A549 (cell line): ENCODE measurements around the gene CCDC167. TPM values are rescaled to one million over a fixed set of nuclear protein-coding genes. Genes with fewer than 3 reads are reported as not detected.

Source experiments
- ATAC-seq, 2 experiments: fragments of 200-7000 bp in 1 of 2; fragments of >200 bp in 1 of 2; cut with Nextera tagmentation in 1 of 2; cut with Tn5 transposase in 1 of 2; 3 replicates each; pipeline versions ENCODE4 v1.8.0 to v1.9.1; 2018 to 2020; ENCODE audit warnings: mild to moderate bottlenecking in 1 of 2, moderate library complexity in 1 of 2
- CTCF ChIA-PET: fragments of 300-600 bp; sonication (Branson Sonifier 250); formaldehyde crosslinking; extraction: SDS; loops from one replicate; lab custom pipeline; 2021; ENCODE audit warnings: antibody characterized with exemption, inconsistent platforms; lab: Yijun Ruan, JAX
- POLR2A ChIA-PET: fragments of 350-600 bp; formaldehyde crosslinking; extraction: SDS; loops from one replicate; lab custom pipeline; 2021; ENCODE audit warnings: antibody characterized with exemption, inconsistent platforms; lab: Yijun Ruan, JAX
- DNase-seq, 2 experiments: peaks; one replicate each; pipeline versions ENCODE4 v3.0.0 to v3.0.0-alpha.2; 2011 to 2016; ENCODE audit warnings: low read depth in 1 of 2, low spot score in 1 of 2
- FAIRE-seq: peaks from 2 replicates; lab custom pipeline; 2011; peaks lifted over from hg19 to GRCh38; lab: Jason Lieb, UNC
- H3K27ac ChIP-seq, 2 experiments: fragments of >200 bp; sonication (Bioruptor Twin); formaldehyde crosslinking; 3 replicates each; pipeline ENCODE4 v1.5.1; 2016 to 2017
- H3K4me1 ChIP-seq: fragments of >200 bp; sonication (Bioruptor Twin); formaldehyde crosslinking; 3 replicates; pipeline ENCODE4 v1.6.1; 2016
- H3K4me2 ChIP-seq: fragments of >200 bp; sonication (Bioruptor Twin); formaldehyde crosslinking; 3 replicates; pipeline ENCODE4 v1.6.1; 2016
- H3K4me3 ChIP-seq: fragments of >200 bp; sonication (Bioruptor Twin); formaldehyde crosslinking; 3 replicates; pipeline ENCODE4 v1.5.1; 2016
- H3K9me3 ChIP-seq: fragments of >200 bp; sonication (Bioruptor Twin); formaldehyde crosslinking; 3 replicates; pipeline ENCODE4 v1.6.1; 2016
- CBX2 ChIP-seq: fragments of 200-600 bp; sonication (generic); IDR thresholded peaks from 2 replicates; pipeline ENCODE4 v1.6.1; 2016; ENCODE audit warnings: low read depth, mild to moderate bottlenecking, borderline replicate concordance
- CEBPB ChIP-seq, 2 experiments: fragments of >200 bp in 1 of 2; sonication (Bioruptor Twin) in 1 of 2; formaldehyde crosslinking in 1 of 2; IDR thresholded peaks; 2 replicates each; pipeline ENCODE4 v1.6.1; 2012 to 2016
- CTCF ChIP-seq: fragments of >200 bp; sonication (Bioruptor Twin); formaldehyde crosslinking; IDR thresholded peaks from 3 replicates; pipeline ENCODE4 v1.5.1; 2016
- E2F6 ChIP-seq: IDR thresholded peaks from 2 replicates; pipeline ENCODE4 v1.6.1; 2012; ENCODE audit warnings: low read depth, borderline replicate concordance
- EHMT2 ChIP-seq: fragments of 200-600 bp; sonication (generic); IDR thresholded peaks from 2 replicates; pipeline ENCODE4 v1.6.1; 2016; ENCODE audit warnings: antibody characterized with exemption, low read depth, mild to moderate bottlenecking, moderate library complexity
- HEYL ChIP-seq: fragments of 250-450 bp; sonication (Bioruptor Pico); IDR thresholded peaks from 2 replicates; pipeline ENCODE4 v1.8.0; 2021; ENCODE audit warnings: mild to moderate bottlenecking, moderate library complexity
- HOXB5 ChIP-seq: fragments of 250-450 bp; sonication (Bioruptor Pico); IDR thresholded peaks from 2 replicates; pipeline ENCODE4 v1.5.0; 2020; ENCODE audit warnings: mild to moderate bottlenecking, moderate library complexity
- KDM1A ChIP-seq: fragments of 200-600 bp; sonication (generic); IDR thresholded peaks from 2 replicates; pipeline ENCODE4 v1.6.1; 2016; ENCODE audit warnings: low read depth, mild to moderate bottlenecking
- KDM5A ChIP-seq: fragments of 200-600 bp; sonication (generic); IDR thresholded peaks from 2 replicates; pipeline ENCODE4 v1.6.1; 2016; ENCODE audit warnings: antibody characterized with exemption, mild to moderate bottlenecking
- MAFK ChIP-seq: fragments of 450-650 bp; IDR thresholded peaks from 2 replicates; pipeline ENCODE4 v1.6.1; 2014; ENCODE audit not compliant: partially characterized antibody
- MAX ChIP-seq: IDR thresholded peaks from 2 replicates; pipeline ENCODE4 v1.6.1; 2012
- POLR2AphosphoS2 ChIP-seq: conservative IDR thresholded peaks from 2 replicates; pipeline ENCODE4 v1.6.1; 2012; ENCODE audit warnings: low read length, improper control_type of control experiment, inconsistent platforms
- RAD21 ChIP-seq, 2 experiments: fragments of >200 bp in 1 of 2; sonication (Bioruptor Twin) in 1 of 2; formaldehyde crosslinking in 1 of 2; IDR thresholded peaks in 1 of 2; conservative IDR thresholded peaks in 1 of 2; 2 replicates in 1 of 2; 3 replicates in 1 of 2; pipeline ENCODE4 v1.6.1; 2012 to 2018; ENCODE audit warnings: inconsistent platforms in 1 of 2
- REST ChIP-seq: fragments of 200-600 bp; sonication (generic); IDR thresholded peaks from 2 replicates; pipeline ENCODE4 v1.6.1; 2016; ENCODE audit warnings: antibody characterized with exemption, mild to moderate bottlenecking, moderate library complexity
- RFX5 ChIP-seq: fragments of 450-650 bp; IDR thresholded peaks from 2 replicates; pipeline ENCODE4 v1.7.1; 2014; ENCODE audit warnings: antibody characterized with exemption, mild to moderate bottlenecking, moderate library complexity
- SMC3 ChIP-seq: fragments of >200 bp; sonication (Bioruptor Twin); formaldehyde crosslinking; IDR thresholded peaks from 3 replicates; pipeline ENCODE4 v1.6.1; 2018; ENCODE audit warnings: inconsistent platforms
- SREBF2 ChIP-seq: fragments of 450-650 bp; IDR thresholded peaks from 2 replicates; pipeline ENCODE4 v1.6.1; 2014; ENCODE audit warnings: mild to moderate bottlenecking, moderate library complexity
- TP53 ChIP-seq: fragments of 250-450 bp; sonication (Bioruptor Pico); IDR thresholded peaks from 2 replicates; pipeline ENCODE4 v1.5.0; 2021; ENCODE audit warnings: mild to moderate bottlenecking, moderate library complexity
- ZFP36 ChIP-seq: fragments of 450-650 bp; IDR thresholded peaks from 2 replicates; pipeline ENCODE4 v1.6.1; 2014; ENCODE audit warnings: borderline replicate concordance; ENCODE audit not compliant: partially characterized antibody
- ZSCAN20 ChIP-seq: fragments of 250-450 bp; sonication (Bioruptor Pico); IDR thresholded peaks from 2 replicates; pipeline ENCODE4 v1.8.0; 2022; ENCODE audit warnings: mild to moderate bottlenecking, moderate library complexity
- WGBS: methylation state at CpG from one replicate; pipeline ENCODE4 v1.1.6; 2017; ENCODE audit errors: missing lambda C conversion rate; 5-methylcytosine and 5-hydroxymethylcytosine counted together
- polyA plus RNA-seq, 4 experiments: library from polyadenylated mRNA; depleted of rRNA in 3 of 4; stranded (reverse); fragments of >200 nt; fragmentation: RNase III in 1 of 4; extraction: RNeasy Plus Mini Kit Qiagen cat#74134 plus additional on column Dnase treatment in 1 of 4; gene quantifications; 2 replicates in 3 of 4; 3 replicates in 1 of 4; pipeline ENCODE4 v1.2.3, GENCODE V29; 2011 to 2017

The CCDC167 gene
- polyA plus RNA-seq, 2 of the 4 experiments (the other 2 are of a cell fraction), result 35.1 to 39.1 TPM

- no peaks in the 10 kb centered on the region for H3K9me3 ChIP-seq
- H3K4me2 ChIP-seq, result no peak overlapping the region
- TF ChIP-seq ZFP36 (no peak), MAFK (no peak), KDM1A (no peak), HEYL (CRISPR knock-in tag) (no peak), SMC3 (peak; percentile 73), EHMT2 (no peak), CEBPB (IDR thresholded peaks at IDR 0.05) (no peak), CTCF (peak; percentile 71), RAD21 (conservative IDR thresholded peaks at IDR 0.05 in 1 of 2, IDR thresholded peaks at IDR 0.05 in 1 of 2) (peak; percentile 84 to 85), E2F6 (no peak)
- 94% methylated on average over 4 of the region's 20 CpGs for whole genome bisulfite sequencing
- FAIRE-seq (no peak), ATAC-seq (peak; percentile 88 to 93), DNase-seq (peak; percentile 26 to 55)
- H3K27ac ChIP-seq, result 0 out of 6 replicates have a peak overlapping the region, but pooled peaks of 1 of the 2 experiments have one; percentile 15
- H3K4me3 ChIP-seq, result no peak overlapping the region
- no peaks in the 10 kb centered on the region for H3K4me1 ChIP-seq
- ChIA-PET CTCF (interaction anchor here (0.6 to 4.2 kb wide), 18 partner anchors 10 to 1011 kb away, joined by 3 to 30 read pairs (median 4); no protein-coding TSS in a partner anchor), POLR2A (no interaction called here)
Measured at GRCh38 chr6:37483917-37484785, 15.5 kb downstream of the CCDC167 start.

GRCh38 chr6:37483252-37483901, 16.3 kb downstream of the CCDC167 start:
- no peak for FAIRE-seq
- WGBS, result 75% methylated on average over 10 of the region's 11 CpGs
- no peak overlapping the region for H3K4me3 ChIP-seq

GRCh38 chr6:37482606-37483251, 17.0 kb downstream of the CCDC167 start:
- ChIA-PET POLR2A (no interaction called here), CTCF (interaction anchor here (0.7 to 4.2 kb wide), 6 partner anchors 8 to 209 kb away, joined by 3 to 30 read pairs (median 4); no protein-coding TSS in a partner anchor)
- FAIRE-seq, result no peak
- no peaks in the 10 kb centered on the region for H3K4me1 ChIP-seq
- DNase-seq, result no peak
- WGBS, result 68% methylated on average over 8 of the region's 10 CpGs
- no peak overlapping the region for H3K4me2 ChIP-seq
- H3K27ac ChIP-seq, result no peak overlapping the region
- H3K4me3 ChIP-seq, result no peak overlapping the region
- ATAC-seq, result no peak
- no peaks in the 10 kb centered on the region for H3K9me3 ChIP-seq
- TF ChIP-seq TP53 (CRISPR knock-in tag), result no peak
- TF ChIP-seq CBX2, result no peak
- no peak for TF ChIP-seq EHMT2
- TF ChIP-seq POLR2AphosphoS2, result no peak
- no peak for TF ChIP-seq RFX5
- TF ChIP-seq KDM1A, result no peak
- no peak for TF ChIP-seq SREBF2
- no peak for TF ChIP-seq ZSCAN20 (CRISPR knock-in tag)
- TF ChIP-seq RAD21 (conservative IDR thresholded peaks at IDR 0.05 in 1 of 2, IDR thresholded peaks at IDR 0.05 in 1 of 2), result no peak
- TF ChIP-seq SMC3, result no peak
- no peak for TF ChIP-seq HOXB5
- no peak for TF ChIP-seq REST
- no peak for TF ChIP-seq MAX

More at GRCh38 chr6:37483252-37483901, 16.3 kb downstream of the CCDC167 start:
- CTCF ChIA-PET, result interaction anchor here (0.7 to 4.2 kb wide), 7 partner anchors 7 to 209 kb away, joined by 3 to 30 read pairs (median 5); no protein-coding TSS in a partner anchor
- Histone ChIP-seq H3K4me1 (no peaks in the 10 kb centered on the region), H3K27ac (no peak overlapping the region), H3K9me3 (no peaks in the 10 kb centered on the region), H3K4me2 (no peak overlapping the region)
- ATAC-seq (no peak), DNase-seq (no peak)
- TF ChIP-seq KDM5A (no peak), MAX (no peak), ZSCAN20 (CRISPR knock-in tag) (no peak)
- POLR2A ChIA-PET, result no interaction called here
